Measurements from ENCODE around the gene SLC25A40. TPM values are rescaled to one million over a fixed set of nuclear protein-coding genes. Genes with fewer than 3 reads are reported as not detected.
"Not testable (repeated sequence)": the region's sequence is repeated elsewhere in the genome, so short reads cannot be mapped to it uniquely, and the experiment has no call there.

Gene SLC25A40, protein sequence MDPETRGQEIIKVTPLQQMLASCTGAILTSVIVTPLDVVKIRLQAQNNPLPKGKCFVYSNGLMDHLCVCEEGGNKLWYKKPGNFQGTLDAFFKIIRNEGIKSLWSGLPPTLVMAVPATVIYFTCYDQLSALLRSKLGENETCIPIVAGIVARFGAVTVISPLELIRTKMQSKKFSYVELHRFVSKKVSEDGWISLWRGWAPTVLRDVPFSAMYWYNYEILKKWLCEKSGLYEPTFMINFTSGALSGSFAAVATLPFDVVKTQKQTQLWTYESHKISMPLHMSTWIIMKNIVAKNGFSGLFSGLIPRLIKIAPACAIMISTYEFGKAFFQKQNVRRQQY
- polyA plus RNA-seq (ENCODE audit: insufficient read length in 10 of 10), result 10 to 100 TPM in 9 of 10 donors, 1 to 10 TPM in 1; 9.8 to 21.9 (median 15.6) TPM
- long read RNA-seq, donor 1, full-length matches to known transcripts, result 3 of 3 reads
- long read RNA-seq, donor 1, partial matches to known transcripts, result 0 of 3 reads
- long read RNA-seq, donor 1, other reads (novel, unspliced or antisense), result 0 of 3 reads
- long read RNA-seq, donor 2, full-length matches to known transcripts, result 2 of 2 reads
- long read RNA-seq, donor 2, partial matches to known transcripts, result 0 of 2 reads
- long read RNA-seq, donor 2, other reads (novel, unspliced or antisense), result 0 of 2 reads
- long read RNA-seq, donor 3, result 0 reads
- long read RNA-seq, donor 4, partial matches to known transcripts, result 6 of 6 reads
- long read RNA-seq, donor 4, other reads (novel, unspliced or antisense), result 0 of 6 reads
- long read RNA-seq, donor 5, full-length matches to known transcripts, result 1 of 1 reads
- long read RNA-seq, donor 5, partial matches to known transcripts, result 0 of 1 reads
- long read RNA-seq, donor 5, other reads (novel, unspliced or antisense), result 0 of 1 reads
- long read RNA-seq, donor 6, full-length matches to known transcripts, result 2 of 2 reads
- long read RNA-seq, donor 6, partial matches to known transcripts, result 0 of 2 reads
- long read RNA-seq, donor 6, other reads (novel, unspliced or antisense), result 0 of 2 reads
- long read RNA-seq, donor 7, partial matches to known transcripts, result 0 of 1 reads
- long read RNA-seq, donor 7, other reads (novel, unspliced or antisense), result 0 of 1 reads
- long read RNA-seq, donor 8, partial matches to known transcripts, result 0 of 1 reads
- long read RNA-seq, donor 8, other reads (novel, unspliced or antisense), result 0 of 1 reads
- long read RNA-seq, donor 9, full-length matches to known transcripts, result 1 of 1 reads
- long read RNA-seq, donor 9, partial matches to known transcripts, result 0 of 1 reads
- long read RNA-seq, donor 9, other reads (novel, unspliced or antisense), result 0 of 1 reads

DNA sequence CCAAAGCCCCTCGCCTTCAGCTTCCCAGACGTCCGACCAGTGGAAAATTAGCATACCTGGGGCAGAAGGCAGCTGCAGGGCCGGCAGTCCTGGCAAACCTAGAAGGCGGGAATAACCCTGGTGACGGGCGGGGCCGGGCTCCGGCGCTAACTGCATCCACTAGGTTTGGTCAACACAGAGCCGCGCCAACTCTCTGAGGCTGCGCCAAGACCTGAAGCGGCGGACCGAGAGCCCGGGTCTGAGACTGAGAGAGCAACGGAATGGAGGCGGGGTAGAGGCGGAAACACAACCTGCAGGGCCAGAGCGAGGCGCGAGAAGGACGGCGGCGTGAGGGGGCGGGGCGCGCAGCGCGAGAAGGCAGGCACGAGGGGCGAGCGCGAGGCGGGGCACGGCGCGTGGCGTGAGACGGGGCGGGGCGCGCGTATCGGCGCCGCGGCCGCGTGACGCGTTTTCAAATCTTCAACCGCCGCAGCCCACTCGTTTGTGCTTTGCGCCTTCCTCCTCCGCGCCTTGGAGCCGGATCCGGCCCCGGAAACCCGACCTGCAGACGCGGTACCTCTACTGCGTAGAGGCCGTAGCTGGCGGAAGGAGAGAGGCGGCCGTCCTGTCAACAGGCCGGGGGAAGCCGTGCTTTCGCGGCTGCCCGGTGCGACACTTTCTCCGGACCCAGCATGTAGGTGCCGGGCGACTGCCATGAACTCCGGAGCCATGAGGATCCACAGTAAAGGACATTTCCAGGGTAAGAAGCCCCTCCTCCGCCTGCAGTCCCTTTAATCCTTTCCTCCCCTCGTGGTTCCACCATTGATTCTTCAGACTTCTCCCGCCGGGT is at the start of gene SLC25A40, which contains the start of gene DBF4:
SLC25A40 (minus strand) TSS at position 321 of the 829 bp plus-strand sequence. CDS start 17,633 bp downstream, outside the sequence.
DBF4 (plus strand) TSS at position 454 of the 829 bp plus-strand sequence; CDS start at position 694, 240 bp downstream.
- DNase-seq, result peak; percentile 92 to 98 (median 95)

DNA sequence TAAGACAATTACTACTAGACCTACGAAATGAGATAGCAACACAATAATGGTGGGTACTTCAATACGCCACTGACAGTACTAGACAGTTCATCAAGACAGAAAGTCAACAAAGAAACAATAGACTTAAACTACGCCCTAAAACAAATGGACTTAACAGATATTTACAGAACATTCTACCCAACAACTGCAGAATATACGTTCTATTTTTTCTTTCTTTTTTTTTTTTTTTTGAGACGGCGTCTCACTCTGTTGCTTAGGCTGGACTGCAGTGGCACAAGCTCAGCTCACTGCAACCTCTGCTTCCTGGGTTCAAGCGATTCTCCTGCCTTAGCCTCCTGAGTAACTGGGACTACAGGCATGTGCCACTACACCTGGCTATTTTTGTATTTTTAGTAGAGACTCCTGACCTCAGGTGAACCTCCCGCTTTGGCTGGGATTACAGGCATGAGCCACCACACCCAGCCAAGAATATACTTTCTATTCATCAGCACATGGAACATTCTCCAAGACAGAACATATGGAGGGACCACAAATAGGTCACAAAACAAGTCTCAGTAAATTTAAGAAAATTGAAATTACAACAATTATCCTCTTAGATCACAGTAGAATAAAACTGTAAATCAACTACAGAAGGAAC is 46.7 kb upstream of the SLC25A40 start:
- DNase-seq, result not testable (repeated sequence)

DNA sequence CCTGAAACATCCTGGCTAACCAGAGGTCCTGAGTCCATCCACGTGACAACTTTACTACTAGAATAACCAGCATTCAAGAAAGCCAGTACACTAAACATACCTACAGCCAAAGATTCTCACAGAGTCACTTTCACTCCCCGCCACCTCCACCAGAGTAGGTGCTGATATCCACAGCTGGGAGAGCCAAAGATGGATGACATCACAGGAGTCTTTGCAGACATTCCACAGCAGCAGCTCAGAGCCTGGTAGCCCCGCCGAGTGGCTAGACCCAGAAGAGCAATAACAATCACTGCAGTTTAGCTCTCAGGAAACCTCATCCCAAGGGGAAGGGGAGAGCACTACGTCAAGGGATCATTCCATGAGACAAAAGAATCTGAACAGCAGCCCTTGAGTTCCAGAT is 44.4 kb upstream of the SLC25A40 start:
- DNase-seq, result no peak

DNA sequence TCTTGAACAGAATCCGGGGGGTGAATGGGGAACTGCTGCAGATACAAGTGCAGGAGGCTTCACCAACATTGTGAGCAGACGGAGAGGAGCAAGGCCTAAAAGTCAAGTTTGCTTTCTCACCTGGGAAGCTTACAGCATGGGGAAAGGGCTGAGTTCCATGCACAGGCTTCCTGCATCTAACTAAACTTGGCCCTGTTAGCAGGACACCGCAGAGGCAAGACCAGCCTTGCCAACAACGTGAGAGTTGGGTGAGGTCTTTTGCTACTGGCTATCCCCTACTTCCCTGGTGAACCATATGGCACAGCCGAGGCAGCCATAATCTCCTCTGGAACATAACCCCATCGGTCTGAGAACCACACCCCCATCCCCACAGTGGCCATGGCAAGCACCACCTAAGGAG is 43.7 kb upstream of the SLC25A40 start:
- no peak for DNase-seq

DNA sequence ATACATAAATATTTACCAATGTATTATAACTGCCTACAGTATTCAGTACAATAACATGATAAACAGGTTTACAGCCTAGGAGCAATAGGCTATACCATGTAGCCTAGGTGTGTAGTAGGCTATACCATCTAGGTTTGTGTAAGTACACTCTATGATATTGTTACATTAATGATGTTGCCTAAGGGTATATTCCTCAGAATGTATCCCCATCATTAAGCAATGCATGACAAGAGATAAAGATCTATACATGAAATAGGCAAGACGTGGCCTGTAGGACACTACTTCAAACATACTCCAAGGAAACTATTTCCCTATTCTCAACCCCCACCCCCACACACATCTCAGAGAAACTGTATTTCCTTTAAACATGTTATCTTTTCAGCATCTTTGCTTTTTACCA is 42.6 kb upstream of the SLC25A40 start:
- DNase-seq, result no peak

DNA sequence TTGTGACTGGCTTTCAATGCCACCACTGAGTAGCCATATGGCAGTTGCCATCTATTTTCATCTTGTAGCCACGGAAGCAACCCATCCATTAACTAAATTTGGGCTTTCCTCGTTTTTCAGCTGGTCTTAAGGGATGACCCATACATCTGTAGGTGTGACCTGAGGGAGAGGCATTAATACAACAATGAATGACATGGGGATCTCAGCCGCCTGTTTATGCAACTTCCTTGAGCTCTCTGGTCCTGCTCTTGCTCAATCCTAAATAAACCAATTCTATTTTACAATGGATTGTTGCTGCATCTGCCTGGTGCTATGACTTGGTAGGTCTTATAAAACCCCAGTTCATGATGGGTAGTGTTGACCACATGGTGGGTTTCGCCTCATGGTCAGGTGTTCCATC is 36.0 kb upstream of the SLC25A40 start:
- DNase-seq, result no peak

DNA sequence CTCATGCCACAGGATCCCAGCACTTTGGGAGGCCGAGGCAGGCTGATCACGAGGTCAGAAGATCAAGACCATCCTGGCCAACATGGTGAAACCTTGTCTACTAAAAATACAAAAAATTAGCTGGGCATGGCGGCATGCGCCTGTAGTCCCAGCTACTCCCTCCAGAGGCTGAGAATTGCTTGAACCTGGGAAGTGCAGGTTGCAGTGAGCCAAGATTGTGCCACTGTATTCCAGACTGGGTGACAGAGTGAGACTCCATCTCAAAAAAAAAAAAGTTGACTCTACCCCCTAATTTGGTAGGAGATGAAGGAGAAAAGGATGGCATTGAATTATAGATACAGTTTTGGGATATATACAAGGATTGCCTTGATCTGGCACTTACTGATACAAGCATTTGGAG is 32.7 kb upstream of the SLC25A40 start:
- DNase-seq, result not testable (repeated sequence)

DNA sequence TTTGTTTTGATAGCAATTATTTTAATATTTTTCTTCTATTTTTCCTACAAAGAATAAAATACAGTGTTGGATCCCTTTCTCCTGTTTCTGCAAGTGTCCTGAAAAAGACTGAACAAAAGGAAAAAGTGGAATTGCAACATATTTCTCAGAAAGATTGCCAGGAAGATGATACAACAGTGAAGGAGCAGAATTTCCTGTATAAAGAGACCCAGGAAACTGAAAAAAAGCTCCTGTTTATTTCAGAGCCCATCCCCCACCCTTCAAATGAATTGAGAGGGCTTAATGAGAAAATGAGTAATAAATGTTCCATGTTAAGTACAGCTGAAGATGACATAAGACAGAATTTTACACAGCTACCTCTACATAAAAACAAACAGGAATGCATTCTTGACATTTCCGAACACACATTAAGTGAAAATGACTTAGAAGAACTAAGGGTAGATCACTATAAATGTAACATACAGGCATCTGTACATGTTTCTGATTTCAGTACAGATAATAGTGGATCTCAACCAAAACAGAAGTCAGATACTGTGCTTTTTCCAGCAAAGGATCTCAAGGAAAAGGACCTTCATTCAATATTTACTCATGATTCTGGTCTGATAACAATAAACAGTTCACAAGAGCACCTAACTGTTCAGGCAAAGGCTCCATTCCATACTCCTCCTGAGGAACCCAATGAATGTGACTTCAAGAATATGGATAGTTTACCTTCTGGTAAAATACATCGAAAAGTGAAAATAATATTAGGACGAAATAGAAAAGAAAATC is 31.2 kb upstream of the SLC25A40 start:
- DNase-seq, result peak in 1 of 3 donors; percentile 2

DNA sequence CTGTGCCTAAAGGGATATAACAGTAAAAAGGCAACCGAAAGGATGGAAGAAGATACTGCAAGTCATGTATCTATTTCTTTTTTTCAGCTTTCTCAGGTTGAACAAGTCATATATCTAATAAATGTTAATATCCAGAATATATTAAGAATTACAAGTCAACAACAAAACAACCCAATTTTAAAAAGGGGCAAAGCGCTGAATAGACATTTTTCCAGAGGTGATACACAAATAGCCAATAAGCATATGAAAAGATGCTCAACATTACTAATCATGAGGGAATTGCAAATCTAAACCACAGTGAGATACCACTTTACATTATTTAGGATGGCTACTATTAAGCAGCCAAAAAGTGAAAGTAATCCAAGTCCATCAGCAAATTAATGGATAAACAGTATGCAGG is 23.1 kb upstream of the SLC25A40 start:
- no peak for DNase-seq

DNA sequence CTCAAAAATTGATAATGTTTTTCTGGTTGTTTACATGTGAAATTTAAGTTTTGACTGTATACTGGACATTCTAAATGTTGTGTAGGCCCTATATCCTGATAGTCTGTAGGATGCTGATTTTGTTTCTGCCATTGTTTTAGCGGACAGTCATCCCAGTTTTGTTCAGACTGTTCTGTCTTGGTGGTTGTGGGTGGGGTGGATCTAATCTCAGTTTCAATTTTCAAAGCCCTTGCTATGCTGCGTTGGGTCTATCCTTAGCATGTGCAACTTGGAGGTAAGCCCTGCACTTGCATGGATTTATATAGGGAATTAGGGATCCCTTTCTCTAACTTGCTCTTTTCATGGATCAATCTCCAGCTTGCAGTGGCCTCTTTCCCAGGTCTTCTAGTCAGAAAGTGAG is 19.2 kb upstream of the SLC25A40 start:
- DNase-seq, result no peak

DNA sequence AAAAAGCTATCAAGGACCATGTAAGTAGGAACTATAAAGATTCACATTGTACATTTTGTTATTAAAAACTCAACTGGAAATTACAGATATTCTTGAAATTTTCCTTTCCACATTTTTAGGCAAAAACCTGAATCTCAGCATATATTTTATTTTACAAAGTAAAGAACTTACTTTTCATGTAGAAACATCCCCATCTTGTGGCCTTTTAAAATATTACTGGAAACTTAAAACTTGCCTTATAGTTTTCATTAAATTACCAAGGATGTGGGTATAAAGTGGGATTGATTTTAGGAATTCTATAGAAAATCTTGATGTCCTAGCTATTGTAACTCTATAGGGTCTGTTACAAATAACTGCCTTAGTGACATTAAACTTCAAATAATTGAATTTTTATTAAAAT is 10.7 kb upstream of the SLC25A40 start:
- DNase-seq, result peak in 2 of 3 donors; percentile 39 to 56

DNA sequence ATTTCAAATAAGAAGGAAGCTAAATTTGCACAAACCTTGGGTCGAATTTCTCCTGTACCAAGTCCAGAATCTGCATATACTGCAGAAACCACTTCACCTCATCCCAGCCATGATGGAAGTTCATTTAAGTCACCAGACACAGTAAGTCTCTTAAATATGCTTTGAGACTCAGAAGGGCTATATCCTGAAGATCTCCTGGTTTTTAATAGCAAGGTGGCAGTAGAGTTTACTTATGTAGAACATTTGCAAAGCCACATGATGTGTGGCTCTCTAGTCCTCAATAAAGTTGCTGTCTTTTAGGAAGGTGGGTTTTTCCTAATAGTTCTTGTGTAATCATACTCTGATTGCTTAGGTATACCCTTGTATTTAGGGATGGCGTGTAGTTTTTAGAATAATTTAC is 8.9 kb upstream of the SLC25A40 start:
- no peak for DNase-seq

DNA sequence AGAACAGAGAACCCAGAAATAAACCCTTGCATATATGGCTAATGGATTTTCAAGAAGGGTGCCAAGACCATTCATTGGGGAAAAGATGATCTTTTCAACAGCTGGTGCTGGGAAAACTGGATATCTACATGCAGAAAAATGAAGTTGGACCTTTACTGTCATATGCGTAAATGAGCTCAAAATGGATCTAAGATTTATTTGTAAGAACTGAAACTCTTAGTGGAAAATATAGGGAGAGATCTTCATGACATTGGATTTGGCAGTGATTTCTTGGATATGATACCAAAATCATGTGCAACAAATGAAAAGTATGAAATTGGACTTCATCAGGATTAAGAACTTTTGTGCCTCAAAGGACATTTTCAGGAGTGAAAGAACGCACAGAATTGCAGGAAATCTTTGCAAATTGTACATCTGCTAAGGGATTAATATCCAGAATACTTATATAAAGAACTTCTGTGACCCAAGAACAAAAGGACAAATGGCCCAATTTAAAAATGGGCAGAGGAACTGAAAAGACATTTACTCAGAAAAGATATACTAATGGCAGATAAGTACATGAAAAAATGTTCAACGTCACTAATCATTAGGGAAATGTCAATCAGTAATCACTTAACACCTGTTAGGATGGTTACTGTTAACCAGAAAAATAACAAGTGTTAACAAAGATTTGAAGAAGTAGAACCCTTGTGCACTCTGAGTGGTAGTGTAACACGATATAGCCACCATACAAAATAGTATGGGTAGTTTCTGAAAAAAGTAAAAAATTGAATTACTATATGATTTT is 6.2 kb upstream of the SLC25A40 start:
- DNase-seq, result peak; percentile 60 to 86 (median 73)

DNA sequence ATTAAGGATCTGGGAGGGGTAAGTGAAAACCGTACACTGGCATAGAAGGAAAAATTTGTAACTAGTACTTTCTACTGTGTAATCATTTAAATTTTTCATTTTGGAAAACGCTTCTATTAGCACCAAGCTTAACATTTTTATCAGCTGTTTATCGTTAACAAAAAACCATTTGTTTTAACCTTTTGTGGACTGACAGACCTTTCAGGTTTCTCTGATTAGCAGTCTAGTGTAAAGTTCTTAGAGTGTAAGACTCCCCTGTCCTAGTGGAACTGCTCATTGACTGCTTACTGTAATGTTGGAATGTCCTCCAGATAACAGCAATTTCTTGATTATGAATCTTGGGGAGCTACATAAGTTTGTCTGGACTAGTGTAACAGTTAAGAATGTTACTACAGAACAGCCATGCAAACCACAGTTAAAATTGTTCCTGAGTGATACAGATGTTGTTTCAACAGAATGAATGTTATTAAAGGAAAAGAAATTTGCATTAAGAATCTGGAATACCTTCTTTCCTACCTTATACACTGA is 2.1 kb upstream of the SLC25A40 start:
- DNase-seq, result peak in 1 of 3 donors; percentile 8

DNA sequence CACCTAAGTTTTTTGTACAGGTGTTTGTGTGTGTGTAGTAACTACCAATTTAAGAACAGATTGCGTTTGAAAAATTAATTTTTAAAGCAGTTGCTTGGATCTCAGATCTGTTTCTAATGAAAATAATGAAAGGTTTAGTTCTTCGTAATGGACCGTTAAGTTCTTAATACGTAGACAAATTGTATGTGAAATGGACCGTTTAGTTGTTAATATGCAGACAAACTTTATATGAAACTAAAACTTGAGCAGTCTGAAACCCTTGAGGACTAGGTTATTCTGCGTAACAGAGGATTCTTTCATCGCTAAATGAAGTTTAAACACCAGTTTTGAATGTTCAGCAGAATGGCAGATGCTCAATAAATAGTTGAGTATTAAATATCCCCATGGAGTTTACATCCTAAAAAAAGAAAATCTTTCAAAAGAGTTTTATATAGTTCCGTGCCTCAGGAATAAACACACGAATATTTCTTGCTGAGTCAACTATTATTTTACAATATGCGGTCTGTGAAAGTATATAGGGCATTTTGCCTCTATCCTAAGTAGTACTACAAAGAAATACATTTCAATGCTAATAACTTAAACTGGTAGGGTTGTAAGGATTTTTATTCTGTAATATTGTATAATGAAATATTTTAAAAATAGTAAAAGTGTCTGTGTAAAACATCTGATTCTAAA is 1.3 kb upstream of the SLC25A40 start:
- peak in 1 of 3 donors; percentile 45 for DNase-seq

DNA sequence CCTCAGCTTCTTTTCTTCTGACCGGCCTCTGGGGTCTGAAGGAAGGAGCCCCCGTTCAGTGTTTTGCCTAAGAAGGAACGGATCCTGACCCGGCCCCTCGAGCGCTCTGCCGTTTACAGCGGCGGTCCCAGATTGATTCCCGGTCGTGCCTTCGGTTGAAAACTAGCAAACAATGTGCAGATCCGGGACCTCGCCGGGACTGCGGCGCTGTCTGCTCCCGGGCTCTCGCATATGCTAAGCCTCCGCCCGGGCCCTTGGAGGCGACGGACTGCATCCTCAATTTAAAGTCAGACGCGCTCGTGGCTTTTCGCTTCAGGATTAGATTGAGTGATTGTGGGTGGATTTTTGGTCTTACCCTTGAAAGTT is 692 bp upstream of the SLC25A40 start:
- peak in 2 of 3 donors; percentile 49 to 72 for DNase-seq
